K562 treated with DMSO at 1 percent for 48 hours (cell line): ENCODE results near the gene DHX40. TPM values are rescaled to one million over a fixed set of nuclear protein-coding genes. Genes with fewer than 3 reads are reported as not detected.

Experiments used
- total RNA-seq: library from RNA; unstranded; fragments of 300-600 nt; gene quantifications from 2 replicates; pipeline ENCODE4 v1.2.3, GENCODE V29; 2022; ENCODE audit warnings: low replicate concordance; ENCODE audit errors: extremely low read depth

The DHX40 gene
- total RNA-seq = not detected in 2 replicates

GRCh38 chr17:59565171-59565958 lies at the start of gene DHX40:
TSS of gene DHX40 (plus strand) at chr17:59565610. CDS start at chr17:59565672, 62 bp downstream.

GRCh38 chr17:59619298-59620063 lies 54.1 kb downstream of the DHX40 start, which contains the start of gene CLTC:
TSS of gene CLTC (plus strand) at chr17:59619895. CDS start at chr17:59620132, 237 bp downstream.

Other genes with a start within 250 kb of the DHX40 start
- gene YPEL2, start 234.0 kb upstream of the DHX40 start, total RNA-seq = not detected in 2 replicates
- gene CLTC, start 54.3 kb downstream of the DHX40 start, total RNA-seq = 639 and 1,225 TPM in 2 replicates
- gene PTRH2, start 141.8 kb downstream of the DHX40 start, total RNA-seq = not detected in 2 replicates
- not detected in 2 replicates for gene VMP1, start 142.0 kb downstream of the DHX40 start, total RNA-seq